ENCODE data around the gene PRSS27.

DNA sequence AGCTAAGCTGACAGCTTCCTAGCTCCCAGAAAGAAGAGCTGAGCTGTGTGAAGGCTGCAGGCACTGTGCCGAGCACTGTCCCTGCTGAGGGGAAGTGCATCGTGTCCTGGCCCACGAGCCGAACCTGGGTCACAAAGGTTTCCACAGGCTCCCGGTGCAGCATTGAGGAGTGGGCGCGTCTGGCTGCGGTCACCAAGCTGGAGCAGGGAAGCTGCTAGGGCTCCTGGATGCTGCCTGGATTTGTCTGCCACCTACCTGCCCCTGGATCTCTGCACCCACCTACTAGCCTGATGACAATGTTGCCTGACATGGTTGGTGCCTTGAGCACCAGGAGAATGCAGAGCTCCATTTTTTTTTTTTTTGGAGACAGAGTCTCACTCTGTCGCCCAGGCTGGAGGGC is 25.9 kb upstream of the PRSS27 start:
- TF ChIP-seq, protein P1, sequence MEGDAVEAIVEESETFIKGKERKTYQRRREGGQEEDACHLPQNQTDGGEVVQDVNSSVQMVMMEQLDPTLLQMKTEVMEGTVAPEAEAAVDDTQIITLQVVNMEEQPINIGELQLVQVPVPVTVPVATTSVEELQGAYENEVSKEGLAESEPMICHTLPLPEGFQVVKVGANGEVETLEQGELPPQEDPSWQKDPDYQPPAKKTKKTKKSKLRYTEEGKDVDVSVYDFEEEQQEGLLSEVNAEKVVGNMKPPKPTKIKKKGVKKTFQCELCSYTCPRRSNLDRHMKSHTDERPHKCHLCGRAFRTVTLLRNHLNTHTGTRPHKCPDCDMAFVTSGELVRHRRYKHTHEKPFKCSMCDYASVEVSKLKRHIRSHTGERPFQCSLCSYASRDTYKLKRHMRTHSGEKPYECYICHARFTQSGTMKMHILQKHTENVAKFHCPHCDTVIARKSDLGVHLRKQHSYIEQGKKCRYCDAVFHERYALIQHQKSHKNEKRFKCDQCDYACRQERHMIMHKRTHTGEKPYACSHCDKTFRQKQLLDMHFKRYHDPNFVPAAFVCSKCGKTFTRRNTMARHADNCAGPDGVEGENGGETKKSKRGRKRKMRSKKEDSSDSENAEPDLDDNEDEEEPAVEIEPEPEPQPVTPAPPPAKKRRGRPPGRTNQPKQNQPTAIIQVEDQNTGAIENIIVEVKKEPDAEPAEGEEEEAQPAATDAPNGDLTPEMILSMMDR (IDR thresholded peaks at IDR 0.05 in 4 of 5, conservative IDR thresholded peaks at IDR 0.05 in 1 of 5): no peak
- TF ChIP-seq POLR2A (IDR thresholded peaks at IDR 0.05): no peak
